ENCODE data around the gene GLA.

DNA sequence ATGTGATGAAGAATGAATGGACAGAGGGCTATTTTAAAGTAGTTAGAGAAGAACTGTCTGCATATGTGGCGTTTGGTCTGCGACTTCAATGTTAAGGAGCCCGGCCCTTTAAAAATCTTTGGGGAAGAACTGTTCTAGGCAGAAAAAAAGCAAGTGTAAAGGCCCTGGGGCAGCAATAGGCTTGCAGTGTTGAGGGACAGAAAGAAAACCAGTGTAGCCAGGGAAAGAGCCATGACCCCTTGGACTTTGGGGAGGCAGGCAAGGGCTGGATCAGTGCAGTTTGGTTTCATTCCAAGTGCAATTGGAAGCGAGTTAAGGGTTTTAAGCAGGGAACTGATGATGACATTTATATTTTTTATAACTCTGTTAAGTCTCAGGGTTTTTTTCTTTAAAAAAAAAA is 7.9 kb downstream of the GLA start:
- TF ChIP-seq L3MBTL2 (IDR thresholded peaks at IDR 0.05) (no peak), TCF7L2 (IDR thresholded peaks at IDR 0.05; ENCODE audit: low read depth, low read length) (no peak), ASH1L (IDR thresholded peaks at IDR 0.05; ENCODE audit: borderline replicate concordance, low read depth, partially characterized antibody) (no peak), POLR2A (conservative IDR thresholded peaks at IDR 0.05) (no peak), SMARCC2 (IDR thresholded peaks at IDR 0.05; ENCODE audit: low read depth) (no peak), HDAC1 (IDR thresholded peaks at IDR 0.05) (no peak), KDM1A (IDR thresholded peaks at IDR 0.05) (no peak), ZNF785 (CRISPR knock-in tag; IDR thresholded peaks at IDR 0.05) (no peak)
- TF ChIP-seq, protein P1, sequence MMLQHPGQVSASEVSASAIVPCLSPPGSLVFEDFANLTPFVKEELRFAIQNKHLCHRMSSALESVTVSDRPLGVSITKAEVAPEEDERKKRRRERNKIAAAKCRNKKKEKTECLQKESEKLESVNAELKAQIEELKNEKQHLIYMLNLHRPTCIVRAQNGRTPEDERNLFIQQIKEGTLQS (IDR thresholded peaks at IDR 0.05), result no peak
- TF ChIP-seq, protein P1 (CRISPR knock-in tag; conservative IDR thresholded peaks at IDR 0.05), result no peak
- TF ChIP-seq, protein P2, sequence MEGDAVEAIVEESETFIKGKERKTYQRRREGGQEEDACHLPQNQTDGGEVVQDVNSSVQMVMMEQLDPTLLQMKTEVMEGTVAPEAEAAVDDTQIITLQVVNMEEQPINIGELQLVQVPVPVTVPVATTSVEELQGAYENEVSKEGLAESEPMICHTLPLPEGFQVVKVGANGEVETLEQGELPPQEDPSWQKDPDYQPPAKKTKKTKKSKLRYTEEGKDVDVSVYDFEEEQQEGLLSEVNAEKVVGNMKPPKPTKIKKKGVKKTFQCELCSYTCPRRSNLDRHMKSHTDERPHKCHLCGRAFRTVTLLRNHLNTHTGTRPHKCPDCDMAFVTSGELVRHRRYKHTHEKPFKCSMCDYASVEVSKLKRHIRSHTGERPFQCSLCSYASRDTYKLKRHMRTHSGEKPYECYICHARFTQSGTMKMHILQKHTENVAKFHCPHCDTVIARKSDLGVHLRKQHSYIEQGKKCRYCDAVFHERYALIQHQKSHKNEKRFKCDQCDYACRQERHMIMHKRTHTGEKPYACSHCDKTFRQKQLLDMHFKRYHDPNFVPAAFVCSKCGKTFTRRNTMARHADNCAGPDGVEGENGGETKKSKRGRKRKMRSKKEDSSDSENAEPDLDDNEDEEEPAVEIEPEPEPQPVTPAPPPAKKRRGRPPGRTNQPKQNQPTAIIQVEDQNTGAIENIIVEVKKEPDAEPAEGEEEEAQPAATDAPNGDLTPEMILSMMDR (IDR thresholded peaks at IDR 0.05 in 2 of 3, conservative IDR thresholded peaks at IDR 0.05 in 1 of 3; ENCODE audit: insufficient read depth in 2 of 3, low read depth in 1 of 3, low read length in 3 of 3), result no peak

Data from K562 (cell line).